ENCODE measurements around the gene RUNX2.

The RUNX2 gene

DNA sequence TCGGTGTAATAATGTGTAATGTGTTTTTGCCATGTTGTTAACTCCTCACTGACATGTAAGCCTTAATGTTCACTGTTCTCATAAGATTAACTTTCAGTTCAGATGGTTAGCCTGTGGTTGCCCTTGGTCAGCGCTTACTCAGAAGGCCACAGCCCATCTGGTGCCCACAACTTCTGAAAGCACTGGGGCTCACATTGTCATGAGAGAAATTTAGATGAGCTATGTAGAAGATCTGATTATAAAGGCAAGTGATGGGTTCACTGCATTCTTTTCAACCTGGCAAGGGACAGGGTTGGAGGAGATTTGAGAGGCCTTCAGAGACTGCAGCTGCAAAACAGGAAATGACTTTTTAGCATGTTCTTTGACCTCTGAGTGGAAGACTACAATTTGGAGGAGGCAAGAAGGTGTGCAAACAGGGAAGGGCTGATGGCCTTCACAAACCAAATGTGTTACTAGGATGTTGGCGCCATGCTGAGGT is 291.9 kb downstream of the RUNX2 start:
- TF ChIP-seq CTCF (conservative IDR thresholded peaks at IDR 0.05; ENCODE audit: control insufficient read depth, insufficient read depth, low read depth, low read length): no peak
- no peak overlapping the region for H3K4me3 ChIP-seq (ENCODE audit: control insufficient read depth, low read depth, low read length)
- DNase-seq (ENCODE audit: low read depth): peak; percentile 80

- no peak for DNase-seq (ENCODE audit: low read depth)
- no peak for TF ChIP-seq CTCF (conservative IDR thresholded peaks at IDR 0.05; ENCODE audit: control insufficient read depth, insufficient read depth, low read depth, low read length)
These were observed 296.1 kb downstream of the RUNX2 start for GRCh38 chr6:45624228-45624627.

DNA sequence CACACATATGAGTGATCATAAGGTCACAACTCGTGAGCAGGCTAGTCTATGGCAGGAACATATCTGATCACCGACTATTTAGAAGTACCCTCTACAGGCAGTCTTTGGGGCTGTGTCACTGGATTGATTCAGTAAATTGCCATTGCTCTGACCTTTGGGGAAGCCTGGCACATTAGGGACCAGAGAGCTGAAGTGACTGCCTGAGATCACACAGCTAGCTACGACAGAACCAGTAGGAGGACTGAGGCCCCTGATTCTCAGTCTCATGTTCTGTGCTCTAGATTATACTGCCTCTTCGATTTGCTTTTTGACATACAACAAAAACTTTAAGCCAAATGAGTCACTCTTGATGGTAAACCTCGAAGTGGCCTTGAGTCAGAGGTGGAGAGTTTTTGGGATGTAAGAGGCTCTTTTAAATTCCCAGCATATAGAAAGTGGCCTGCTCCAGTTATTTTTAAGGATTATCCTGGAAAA is 297.1 kb downstream of the RUNX2 start:
- H3K4me3 ChIP-seq (ENCODE audit: control insufficient read depth, low read depth, low read length): no peak overlapping the region
- DNase-seq (ENCODE audit: low read depth): peak; percentile 95
- TF ChIP-seq CTCF (conservative IDR thresholded peaks at IDR 0.05; ENCODE audit: control insufficient read depth, insufficient read depth, low read depth, low read length): no peak

More at GRCh38 chr6:45624228-45624627, 296.1 kb downstream of the RUNX2 start:
- no peak overlapping the region for H3K4me3 ChIP-seq (ENCODE audit: control insufficient read depth, low read depth, low read length)

- H3K4me3 ChIP-seq (ENCODE audit: control insufficient read depth, low read depth, low read length): no peak overlapping the region
- peak; percentile 99 for DNase-seq (ENCODE audit: low read depth)
- no peak for TF ChIP-seq CTCF (conservative IDR thresholded peaks at IDR 0.05; ENCODE audit: control insufficient read depth, insufficient read depth, low read depth, low read length)
These were observed 298.2 kb downstream of the RUNX2 start for GRCh38 chr6:45626087-45626891.

DNA sequence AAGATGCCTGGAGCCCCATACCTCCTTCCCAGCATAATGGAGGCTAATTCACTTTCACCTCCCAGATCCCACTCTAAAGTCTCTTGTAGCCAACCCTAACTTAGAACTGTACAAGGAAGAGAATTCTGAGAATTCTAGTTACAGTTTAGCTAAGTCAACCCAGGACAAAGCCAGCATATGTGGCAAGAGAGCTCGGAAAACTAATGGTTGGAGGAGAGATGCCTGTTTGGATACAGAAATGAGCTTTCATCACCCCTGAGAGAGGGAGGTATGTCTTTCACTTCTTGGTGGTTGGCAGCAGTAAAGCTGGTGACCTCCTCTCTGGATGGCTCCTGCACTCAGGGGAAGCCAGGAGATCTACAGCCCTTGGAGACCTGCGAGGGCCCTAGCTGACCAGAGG is 302.2 kb downstream of the RUNX2 start:
- no peak for TF ChIP-seq CTCF (conservative IDR thresholded peaks at IDR 0.05; ENCODE audit: control insufficient read depth, insufficient read depth, low read depth, low read length)
- DNase-seq (ENCODE audit: low read depth): no peak

DNA sequence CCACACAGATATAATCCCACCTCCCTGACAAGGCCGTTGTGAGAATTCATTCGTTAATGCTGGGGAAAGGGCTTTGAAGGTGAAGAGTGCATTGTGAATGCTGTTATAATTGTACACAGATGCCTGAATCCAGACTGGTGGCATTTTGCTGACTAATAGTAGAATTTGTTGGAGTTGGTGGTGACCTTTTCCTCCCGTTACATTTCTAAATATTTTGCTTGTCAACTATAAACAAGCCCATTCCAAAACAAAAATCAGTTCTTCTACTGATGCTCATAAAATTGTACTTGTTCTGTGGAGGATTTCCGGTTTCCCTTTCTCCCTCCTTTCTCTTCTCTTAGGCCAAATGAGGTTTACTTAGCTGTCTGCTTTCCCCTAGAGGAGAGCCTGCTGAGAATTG is 302.7 kb downstream of the RUNX2 start:
- TF ChIP-seq CTCF (conservative IDR thresholded peaks at IDR 0.05; ENCODE audit: control insufficient read depth, insufficient read depth, low read depth, low read length): no peak
- H3K4me3 ChIP-seq (ENCODE audit: control insufficient read depth, low read depth, low read length): no peak overlapping the region
- peak; percentile 41 for DNase-seq (ENCODE audit: low read depth)

More for the DNA sequence above, 302.2 kb downstream of the RUNX2 start:
- no peak overlapping the region for H3K4me3 ChIP-seq (ENCODE audit: control insufficient read depth, low read depth, low read length)
